Mesothelial cell of epicardium (in vitro differentiated cells): Measurements from ENCODE around the gene CCDC91. TPM values are rescaled to one million over a fixed set of nuclear protein-coding genes. Genes with fewer than 3 reads are reported as not detected.

Experiments used
- DNase-seq, 2 experiments: peaks; one replicate each; pipeline ENCODE4 v3.0.0; 2021; ENCODE audit warnings: low spot score in 2 of 2; ENCODE audit not compliant: unreplicated experiment in 2 of 2
- H3K27ac Mint-ChIP-seq: 2 replicates; pipeline ENCODE4 v1.8.0; 2021; ENCODE audit warnings: mixed read lengths
- H3K27me3 Mint-ChIP-seq: 2 replicates; pipeline ENCODE4 v1.8.0; 2021; ENCODE audit warnings: low read depth, mixed read lengths
- H3K36me3 Mint-ChIP-seq: 2 replicates; pipeline ENCODE4 v1.8.0; 2021; ENCODE audit warnings: mixed read lengths
- H3K4me1 Mint-ChIP-seq: 2 replicates; pipeline ENCODE4 v1.8.0; 2021; ENCODE audit warnings: mixed read lengths
- H3K4me3 Mint-ChIP-seq: 2 replicates; pipeline ENCODE4 v1.8.0; 2021; ENCODE audit warnings: mild to moderate bottlenecking, moderate library complexity, mixed read lengths
- H3K9me3 Mint-ChIP-seq: 2 replicates; pipeline ENCODE4 v1.8.0; 2021; ENCODE audit warnings: mixed read lengths
- total RNA-seq: library from RNA; stranded (reverse); gene quantifications from 3 replicates; pipeline ENCODE4 v1.2.1, GENCODE V29; 2021
- TF ChIP-seq, protein P1 (sequence below): fragments of 200-600 bp; sonication (generic); IDR thresholded peaks from one replicate; pipeline ENCODE4 v1.5.0; 2021; ENCODE audit warnings: antibody characterized with exemption; ENCODE audit not compliant: unreplicated experiment

CCDC91 gene
- total RNA-seq, 1 donor from 2014 or later: 30.7 TPM

DNA sequence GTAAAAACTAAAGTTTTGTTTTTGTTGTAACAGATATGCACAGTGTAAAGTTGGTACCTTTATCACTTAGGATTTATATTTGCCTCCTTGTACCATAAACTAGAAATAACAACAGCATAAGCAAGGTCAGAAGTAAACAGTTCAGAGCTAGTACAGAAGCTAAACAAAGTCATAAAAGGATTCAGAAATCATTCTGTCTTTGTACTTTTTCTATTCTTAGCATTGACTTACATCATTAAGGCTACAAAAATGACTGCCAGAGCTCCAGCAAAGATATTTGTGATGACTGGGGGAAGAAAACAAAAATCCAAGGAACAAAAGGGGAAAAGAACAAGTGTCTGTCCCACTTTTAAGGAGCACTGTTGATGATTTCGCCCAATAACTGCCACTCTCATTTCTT lies 347.2 kb downstream of the CCDC91 start:
- peaks cover 6% of the 10 kb centered on the region for H3K4me1 Mint-ChIP-seq
- TF ChIP-seq, protein P1, sequence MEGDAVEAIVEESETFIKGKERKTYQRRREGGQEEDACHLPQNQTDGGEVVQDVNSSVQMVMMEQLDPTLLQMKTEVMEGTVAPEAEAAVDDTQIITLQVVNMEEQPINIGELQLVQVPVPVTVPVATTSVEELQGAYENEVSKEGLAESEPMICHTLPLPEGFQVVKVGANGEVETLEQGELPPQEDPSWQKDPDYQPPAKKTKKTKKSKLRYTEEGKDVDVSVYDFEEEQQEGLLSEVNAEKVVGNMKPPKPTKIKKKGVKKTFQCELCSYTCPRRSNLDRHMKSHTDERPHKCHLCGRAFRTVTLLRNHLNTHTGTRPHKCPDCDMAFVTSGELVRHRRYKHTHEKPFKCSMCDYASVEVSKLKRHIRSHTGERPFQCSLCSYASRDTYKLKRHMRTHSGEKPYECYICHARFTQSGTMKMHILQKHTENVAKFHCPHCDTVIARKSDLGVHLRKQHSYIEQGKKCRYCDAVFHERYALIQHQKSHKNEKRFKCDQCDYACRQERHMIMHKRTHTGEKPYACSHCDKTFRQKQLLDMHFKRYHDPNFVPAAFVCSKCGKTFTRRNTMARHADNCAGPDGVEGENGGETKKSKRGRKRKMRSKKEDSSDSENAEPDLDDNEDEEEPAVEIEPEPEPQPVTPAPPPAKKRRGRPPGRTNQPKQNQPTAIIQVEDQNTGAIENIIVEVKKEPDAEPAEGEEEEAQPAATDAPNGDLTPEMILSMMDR: no peak
- H3K4me3 Mint-ChIP-seq: no peak overlapping the region
- no peak overlapping the region for H3K27ac Mint-ChIP-seq
- no peak for DNase-seq
- H3K36me3 Mint-ChIP-seq: peaks cover 6% of the 10 kb centered on the region
- peaks cover 4% of the 10 kb centered on the region for H3K9me3 Mint-ChIP-seq
- H3K27me3 Mint-ChIP-seq: no peaks in the 10 kb centered on the region

DNA sequence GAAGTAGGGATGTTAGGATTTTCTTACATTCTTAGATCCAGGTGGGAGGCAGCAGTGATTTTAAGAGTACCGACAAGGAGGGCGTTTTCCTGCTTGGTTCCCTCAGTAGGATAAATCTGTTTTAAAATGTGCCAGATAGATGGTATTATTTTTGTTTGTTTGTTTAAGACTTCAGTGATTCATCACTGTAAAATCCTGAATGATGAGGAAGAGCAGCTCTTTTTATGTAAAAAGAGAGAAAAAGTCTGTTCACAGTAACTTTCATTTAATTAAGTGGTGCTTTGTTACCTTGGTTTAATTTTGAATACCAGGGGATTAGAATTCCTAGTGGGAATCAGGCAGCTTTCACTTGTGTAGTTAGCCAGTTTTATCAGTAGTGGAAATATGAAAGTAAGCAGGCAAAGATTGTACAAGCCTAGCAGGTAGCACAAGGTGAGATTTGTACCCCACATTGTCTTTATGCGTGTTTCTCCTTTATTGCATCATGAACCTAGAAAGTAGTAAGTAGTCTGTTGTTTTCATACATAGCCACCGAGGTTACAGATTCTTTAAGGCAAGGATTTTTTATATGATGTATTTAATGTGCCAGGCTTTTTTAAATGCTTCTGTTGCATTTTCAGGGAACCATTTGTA lies 349.6 kb downstream of the CCDC91 start:
- TF ChIP-seq, protein P1: no peak
- no peak overlapping the region for H3K27ac Mint-ChIP-seq
- H3K36me3 Mint-ChIP-seq: peaks cover 6% of the 10 kb centered on the region
- H3K4me1 Mint-ChIP-seq: peaks cover 6% of the 10 kb centered on the region
- H3K9me3 Mint-ChIP-seq: peaks cover 8% of the 10 kb centered on the region
- no peak overlapping the region for H3K4me3 Mint-ChIP-seq
- DNase-seq: no peak
- no peaks in the 10 kb centered on the region for H3K27me3 Mint-ChIP-seq

DNA sequence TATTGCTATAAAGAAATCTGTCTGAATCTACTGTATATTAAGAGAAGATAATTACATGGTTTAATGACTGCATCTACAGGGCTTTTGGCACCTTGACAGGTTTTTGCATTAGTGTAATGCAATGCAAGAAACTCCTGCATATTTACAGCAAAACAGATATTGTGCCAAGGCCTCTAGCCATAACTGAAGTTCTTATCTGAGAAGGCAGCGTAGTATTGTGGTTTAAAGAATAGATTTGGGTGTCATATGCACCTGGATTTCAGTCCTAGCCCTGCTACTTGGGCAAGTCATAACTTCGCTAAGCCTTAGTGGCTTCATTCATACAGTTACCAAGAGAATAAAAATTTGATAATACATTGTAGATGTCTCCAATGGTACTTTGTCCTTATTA lies 350.1 kb downstream of the CCDC91 start:
- DNase-seq: no peak
- Mint-ChIP-seq H3K27me3 (no peaks in the 10 kb centered on the region), H3K9me3 (peaks cover 8% of the 10 kb centered on the region), H3K27ac (no peak overlapping the region), H3K4me3 (no peak overlapping the region), H3K36me3 (peaks cover 6% of the 10 kb centered on the region), H3K4me1 (peaks cover 2% of the 10 kb centered on the region)
- TF ChIP-seq, protein P1: no peak

DNA sequence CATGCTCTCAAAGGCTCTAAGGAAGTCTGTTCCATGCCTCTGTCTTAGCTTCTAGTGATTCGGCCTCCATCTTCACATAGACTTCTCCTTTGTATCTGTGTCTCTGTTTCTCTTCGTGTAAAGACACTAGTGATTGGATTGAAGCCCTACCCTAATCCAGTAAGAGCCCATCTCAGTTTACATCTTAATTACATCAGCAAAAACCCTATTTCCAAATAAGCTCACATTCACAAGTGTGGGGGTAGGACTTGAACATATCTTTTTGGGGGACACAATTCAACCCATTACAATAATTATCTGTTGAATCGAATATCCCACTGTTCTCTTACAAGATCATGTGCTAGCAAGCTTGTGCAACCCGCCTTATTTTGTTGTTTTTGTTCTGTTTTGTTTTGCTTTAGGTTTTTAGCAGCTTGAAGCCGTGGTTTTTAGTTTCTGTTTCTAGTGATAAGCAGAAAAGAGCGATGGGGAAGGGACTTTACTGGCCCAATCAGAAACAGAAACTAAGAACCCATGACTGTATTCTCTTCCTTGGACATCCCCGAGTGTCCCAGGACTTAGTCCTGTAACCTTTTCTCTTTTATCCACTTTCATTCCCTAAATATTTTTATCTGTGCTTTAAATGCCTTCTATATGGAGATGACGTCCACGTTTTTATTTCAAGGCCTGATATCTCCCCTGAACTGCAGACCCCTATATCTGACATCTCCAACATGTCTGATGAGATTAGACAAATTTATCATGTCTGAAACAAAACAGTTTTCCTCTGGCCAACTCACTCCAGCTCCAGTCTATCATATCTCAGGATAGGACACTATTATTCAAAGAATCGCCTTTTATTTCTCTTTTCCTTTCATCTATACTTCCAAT lies 353.0 kb downstream of the CCDC91 start:
- DNase-seq: no peak
- no peak overlapping the region for H3K27ac Mint-ChIP-seq
- peaks cover 8% of the 10 kb centered on the region for H3K9me3 Mint-ChIP-seq
- no peaks in the 10 kb centered on the region for H3K27me3 Mint-ChIP-seq
- TF ChIP-seq, protein P1: no peak
- no peak overlapping the region for H3K4me3 Mint-ChIP-seq
- peaks cover 6% of the 10 kb centered on the region for H3K36me3 Mint-ChIP-seq
- H3K4me1 Mint-ChIP-seq: no peaks in the 10 kb centered on the region

DNA sequence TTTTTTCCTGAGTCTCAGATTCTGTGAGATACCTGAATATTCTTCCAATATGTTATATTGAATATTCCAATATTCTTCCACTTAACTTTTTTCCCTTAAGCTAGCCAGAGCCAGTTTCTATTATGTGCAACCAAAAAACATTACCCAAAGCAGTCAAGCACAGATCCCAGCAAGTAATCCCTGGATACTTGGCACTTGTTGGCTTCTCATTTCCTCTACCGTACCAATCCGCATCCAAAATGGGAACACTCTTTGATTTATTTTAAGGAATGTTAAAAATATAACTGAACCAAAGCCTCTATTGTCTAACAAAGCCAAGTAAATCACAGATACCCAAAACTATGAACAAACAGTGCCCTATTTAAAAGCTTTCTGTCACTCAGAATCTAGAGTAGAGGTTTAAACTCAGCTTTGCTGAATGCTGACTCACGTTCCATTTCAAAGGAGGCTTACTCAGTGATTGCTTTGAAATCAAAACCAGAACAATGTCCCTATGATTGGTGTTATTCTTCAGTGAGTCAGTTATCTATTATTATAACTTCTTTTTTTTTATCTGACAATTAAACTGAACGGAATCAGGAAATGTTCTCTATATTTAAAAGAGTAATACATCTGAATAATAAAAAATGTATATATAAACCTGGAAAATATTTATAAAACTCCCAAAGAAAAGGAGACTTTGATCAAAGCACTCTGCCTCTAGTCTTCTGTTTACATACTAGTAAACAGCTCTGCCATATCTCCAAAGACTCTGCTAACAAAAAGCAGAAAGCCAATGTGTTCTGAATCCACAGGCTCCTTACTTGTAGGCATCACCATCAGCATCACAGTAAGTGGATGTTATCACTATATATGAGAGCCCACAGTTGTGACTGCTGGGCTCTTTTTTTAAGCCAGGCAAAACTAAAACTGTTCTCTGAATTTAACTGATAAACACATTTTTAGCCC lies 360.8 kb downstream of the CCDC91 start:
- no peaks in the 10 kb centered on the region for H3K36me3 Mint-ChIP-seq
- TF ChIP-seq, protein P1: no peak
- DNase-seq: no peak
- H3K27me3 Mint-ChIP-seq: no peaks in the 10 kb centered on the region
- no peak overlapping the region for H3K4me3 Mint-ChIP-seq
- H3K9me3 Mint-ChIP-seq: no peaks in the 10 kb centered on the region
- no peak overlapping the region for H3K27ac Mint-ChIP-seq
- peaks cover 2% of the 10 kb centered on the region for H3K4me1 Mint-ChIP-seq
